ENCODE data around the gene RNF145. TPM values are rescaled to one million over a fixed set of nuclear protein-coding genes. Genes with fewer than 3 reads are reported as not detected.

RNF145 gene
- total RNA-seq, 2 donors from 2014 or later: 38.6 to 50.5 TPM

DNA sequence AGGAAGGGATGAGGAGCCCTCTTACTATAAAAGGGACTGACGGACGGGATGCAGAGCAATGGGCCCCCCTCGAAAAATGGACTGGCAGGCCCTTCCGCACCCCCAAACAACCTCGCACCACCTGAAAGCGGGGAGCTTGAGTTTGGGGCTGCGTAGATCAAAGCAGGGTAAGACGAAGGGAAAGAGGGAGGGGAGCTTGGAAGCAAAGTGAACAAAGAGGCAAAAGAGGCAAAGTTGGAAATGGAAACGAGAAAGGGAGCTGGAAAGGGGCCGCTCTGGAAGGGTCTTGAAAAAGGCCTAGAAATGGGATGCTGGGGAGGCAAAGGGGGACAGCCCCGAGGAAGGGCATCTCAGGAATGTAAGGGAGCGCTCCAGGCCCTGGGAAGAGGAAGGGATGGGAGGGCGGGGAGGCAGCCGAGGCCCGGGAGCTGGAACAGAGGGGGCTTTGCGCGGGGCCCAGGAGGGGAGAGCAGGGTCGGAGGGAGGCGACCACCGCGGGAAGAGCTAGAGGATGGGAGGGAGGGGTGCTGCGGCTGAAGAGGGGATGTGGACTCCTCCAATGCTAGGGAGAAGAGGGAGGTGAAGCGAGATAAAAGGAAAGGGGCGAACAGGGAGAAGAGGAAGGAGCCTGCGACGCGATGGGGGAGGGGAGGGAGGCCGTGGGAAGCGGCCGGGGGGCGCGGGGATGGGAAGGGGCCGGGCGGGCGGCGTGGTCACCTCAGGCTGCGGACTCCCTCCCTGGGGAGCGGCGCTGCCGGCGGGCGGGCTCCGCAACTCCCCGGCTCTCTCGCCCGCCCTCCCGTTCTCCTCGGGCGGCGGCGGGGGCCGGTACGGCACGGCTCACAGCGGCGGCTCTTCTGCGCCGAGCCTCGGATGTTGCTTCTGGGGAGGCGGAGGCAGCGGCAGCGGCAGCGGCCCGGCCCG lies 577 bp downstream of the RNF145 start:
- no peaks in the 10 kb centered on the region for H3K27me3 ChIP-seq (replicated peaks; ENCODE audit: insufficient read depth)
- under 1% methylated on average over 30 of the region's 65 CpGs for WGBS
- intact Hi-C loops (cut with DNase I): loop anchor here (5.0 kb wide), 2 partner anchors 51 to 54 kb away; partner anchors contain the start of gene UBLCP1

DNA sequence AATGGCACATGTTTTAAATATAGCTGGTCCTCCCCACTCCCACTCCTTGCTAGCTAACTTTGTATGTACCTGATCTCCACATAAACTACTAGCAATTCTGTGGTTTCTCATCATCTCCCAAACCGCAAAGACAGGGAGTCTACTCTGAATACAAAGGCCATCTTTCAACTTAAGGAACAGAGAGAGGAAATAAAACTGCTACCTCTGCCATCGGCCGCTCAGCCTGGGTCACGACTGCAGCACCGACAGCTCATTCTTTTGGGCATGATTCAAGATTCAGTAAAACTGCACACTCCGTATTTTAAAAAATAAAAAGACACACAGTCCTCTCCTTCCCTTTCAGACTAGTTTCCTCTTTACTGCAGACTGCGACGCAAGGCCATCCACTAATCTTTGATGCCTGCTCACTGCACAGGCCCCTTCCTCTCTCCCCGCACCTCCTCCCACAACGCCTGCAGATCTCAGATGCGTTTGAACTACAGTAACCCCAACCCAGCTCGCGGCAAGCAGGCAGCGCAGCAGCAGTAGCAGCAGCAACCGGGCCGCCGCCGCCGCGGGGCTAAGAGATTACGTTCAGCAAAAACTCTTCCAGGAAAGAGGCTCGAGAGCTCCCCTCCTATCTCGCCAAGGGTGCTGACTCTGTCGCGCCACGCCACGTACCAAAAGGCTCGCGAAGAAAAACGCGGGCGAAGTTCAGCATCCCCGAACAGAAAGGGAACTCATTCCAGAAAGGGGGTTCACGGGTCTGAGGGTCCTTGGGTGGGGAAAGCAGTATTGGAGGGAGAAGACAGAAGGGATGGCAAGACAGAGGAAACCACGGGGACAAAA lies 1.5 kb downstream of the RNF145 start:
- H3K36me3 ChIP-seq: no peaks in the 10 kb centered on the region
- TF ChIP-seq POLR2AphosphoS5 (IDR thresholded peaks at IDR 0.05) (peak; percentile 21), POLR2A (IDR thresholded peaks at IDR 0.05) (peak; percentile 51)
- TF ChIP-seq, protein P1, sequence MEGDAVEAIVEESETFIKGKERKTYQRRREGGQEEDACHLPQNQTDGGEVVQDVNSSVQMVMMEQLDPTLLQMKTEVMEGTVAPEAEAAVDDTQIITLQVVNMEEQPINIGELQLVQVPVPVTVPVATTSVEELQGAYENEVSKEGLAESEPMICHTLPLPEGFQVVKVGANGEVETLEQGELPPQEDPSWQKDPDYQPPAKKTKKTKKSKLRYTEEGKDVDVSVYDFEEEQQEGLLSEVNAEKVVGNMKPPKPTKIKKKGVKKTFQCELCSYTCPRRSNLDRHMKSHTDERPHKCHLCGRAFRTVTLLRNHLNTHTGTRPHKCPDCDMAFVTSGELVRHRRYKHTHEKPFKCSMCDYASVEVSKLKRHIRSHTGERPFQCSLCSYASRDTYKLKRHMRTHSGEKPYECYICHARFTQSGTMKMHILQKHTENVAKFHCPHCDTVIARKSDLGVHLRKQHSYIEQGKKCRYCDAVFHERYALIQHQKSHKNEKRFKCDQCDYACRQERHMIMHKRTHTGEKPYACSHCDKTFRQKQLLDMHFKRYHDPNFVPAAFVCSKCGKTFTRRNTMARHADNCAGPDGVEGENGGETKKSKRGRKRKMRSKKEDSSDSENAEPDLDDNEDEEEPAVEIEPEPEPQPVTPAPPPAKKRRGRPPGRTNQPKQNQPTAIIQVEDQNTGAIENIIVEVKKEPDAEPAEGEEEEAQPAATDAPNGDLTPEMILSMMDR (IDR thresholded peaks at IDR 0.05): no peak
- WGBS: under 1% methylated on average over 35 of the region's 35 CpGs
- intact Hi-C loops (cut with DNase I): loop anchor here (5.0 kb wide), 2 partner anchors 51 to 54 kb away; partner anchors contain the start of gene UBLCP1
- no peaks in the 10 kb centered on the region for H3K27me3 ChIP-seq (replicated peaks; ENCODE audit: insufficient read depth)
- peak overlapping the region; percentile 94 to 96 for H3K27ac ChIP-seq
- peak overlapping the region; percentile 92 for H3K4me3 ChIP-seq
- peak; percentile 72 for DNase-seq (ENCODE audit: low spot score)
- H3K9me3 ChIP-seq: no peaks in the 10 kb centered on the region
- peaks cover 18% of the 10 kb centered on the region for H3K4me1 ChIP-seq (replicated peaks)

More for the DNA sequence above, 577 bp downstream of the RNF145 start:
- no peak for TF ChIP-seq POLR2AphosphoS5 (IDR thresholded peaks at IDR 0.05)
- TF ChIP-seq POLR2A (IDR thresholded peaks at IDR 0.05): no peak
- TF ChIP-seq, protein P1 (IDR thresholded peaks at IDR 0.05): no peak
- H3K9me3 ChIP-seq: no peaks in the 10 kb centered on the region
- H3K27ac ChIP-seq: peak overlapping the region; percentile 94 to 96
- no peaks in the 10 kb centered on the region for H3K36me3 ChIP-seq
- peak overlapping the region; percentile 92 for H3K4me3 ChIP-seq
- peak; percentile 23 for DNase-seq (ENCODE audit: low spot score)
- peaks cover 14% of the 10 kb centered on the region for H3K4me1 ChIP-seq (replicated peaks)

DNA sequence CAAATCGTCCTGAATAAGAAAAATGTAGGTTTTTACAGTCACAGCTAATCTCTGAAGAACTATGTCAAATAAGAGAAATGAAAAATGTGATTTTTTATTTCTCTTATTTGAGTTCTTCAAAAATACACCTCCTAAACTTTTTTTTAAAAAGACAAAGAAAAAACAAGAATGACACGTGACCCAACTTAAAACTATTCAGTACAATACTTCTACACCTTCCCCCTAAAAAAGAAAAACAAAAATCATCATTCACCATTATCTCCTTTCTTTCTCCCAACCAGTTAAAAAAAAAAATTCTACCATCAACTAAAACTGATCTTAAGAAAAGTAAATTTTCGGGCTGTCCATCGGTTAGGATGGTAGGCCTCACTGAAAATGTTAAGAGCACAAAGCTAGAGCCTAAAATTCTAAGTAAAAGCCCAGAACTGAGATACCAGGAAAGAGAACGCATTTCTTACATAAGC lies 2.1 kb downstream of the RNF145 start:
- 7% methylated on average over 5 of the region's 5 CpGs for WGBS
- intact Hi-C loops (cut with DNase I): loop anchor here (5.0 kb wide), 2 partner anchors 50 to 55 kb away; partner anchors contain the start of gene UBLCP1

DNA sequence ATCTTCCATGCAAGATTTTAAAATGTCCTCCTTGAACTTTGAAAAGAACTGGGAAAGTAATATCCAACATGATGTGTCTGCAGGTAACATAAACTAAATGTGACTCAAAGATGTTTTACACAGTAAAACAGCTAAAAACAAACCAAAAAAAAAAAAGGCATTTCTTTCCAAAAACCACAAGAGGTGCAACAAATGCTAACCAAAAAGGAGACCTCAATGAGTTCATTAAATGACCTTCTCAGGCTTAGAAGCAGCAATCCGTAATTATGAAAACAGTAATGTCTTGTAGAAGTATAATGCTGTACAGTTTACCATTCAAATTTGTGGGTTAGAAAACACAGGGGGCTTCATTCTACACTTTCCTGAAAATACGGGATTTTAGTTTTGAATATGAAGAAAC lies 2.5 kb downstream of the RNF145 start:
- no peak for TF ChIP-seq POLR2A (IDR thresholded peaks at IDR 0.05)
- no peak for TF ChIP-seq POLR2AphosphoS5 (IDR thresholded peaks at IDR 0.05)
- TF ChIP-seq, protein P1 (IDR thresholded peaks at IDR 0.05): no peak
- 33% methylated on average over 2 of the region's 2 CpGs for WGBS
- Histone ChIP-seq H3K36me3 (no peaks in the 10 kb centered on the region), H3K4me1 (replicated peaks) (peaks cover 18% of the 10 kb centered on the region), H3K9me3 (no peaks in the 10 kb centered on the region), H3K27me3 (replicated peaks; ENCODE audit: insufficient read depth) (no peaks in the 10 kb centered on the region), H3K27ac (peak overlapping the region; percentile 94 to 96), H3K4me3 (peak overlapping the region; percentile 7 to 92)
- intact Hi-C loops (cut with DNase I): loop anchor here (5.0 kb wide), 2 partner anchors 50 to 55 kb away; partner anchors contain the start of gene UBLCP1
- no peak for DNase-seq (ENCODE audit: low spot score)

More for the DNA sequence above, 2.1 kb downstream of the RNF145 start:
- Histone ChIP-seq H3K27me3 (replicated peaks; ENCODE audit: insufficient read depth) (no peaks in the 10 kb centered on the region), H3K4me3 (peak overlapping the region; percentile 92), H3K4me1 (replicated peaks) (peaks cover 18% of the 10 kb centered on the region), H3K27ac (peak overlapping the region; percentile 94 to 96), H3K36me3 (no peaks in the 10 kb centered on the region), H3K9me3 (no peaks in the 10 kb centered on the region)
- no peak for DNase-seq (ENCODE audit: low spot score)
- TF ChIP-seq, protein P1 (IDR thresholded peaks at IDR 0.05): no peak
- TF ChIP-seq POLR2A (IDR thresholded peaks at IDR 0.05) (no peak), POLR2AphosphoS5 (IDR thresholded peaks at IDR 0.05) (no peak)

Data from prostate gland (tissue), 2 donors.